ENCODE data around the gene OTUB2. TPM values are rescaled to one million over a fixed set of nuclear protein-coding genes. Genes with fewer than 3 reads are reported as not detected.

OTUB2 gene
- total and polyA plus RNA-seq, 2 donors (not counting 3 experiments of a cell fraction or from before 2014, with no cell fraction given): 0.70 to 1.6 TPM

GRCh38 chr14:94051115-94051514 is 25.0 kb downstream of the OTUB2 start:
- no peaks in the 10 kb centered on the region for H3K9me1 ChIP-seq (replicated peaks; ENCODE audit: control insufficient read depth, extremely low read depth, insufficient read depth, low read length)
- H3K4me3 ChIP-seq (replicated peaks in 1 of 3; ENCODE audit: insufficient read depth in 1 of 3, low read depth in 1 of 3, low read length in 3 of 3): no peak overlapping the region
- no peak overlapping the region for H3K9ac ChIP-seq (replicated peaks; ENCODE audit: extremely low read depth, insufficient read depth, low read length)
- H4K20me1 ChIP-seq (replicated peaks; ENCODE audit: control insufficient read depth, extremely low read depth, insufficient read depth, low read length): no peaks in the 10 kb centered on the region
- H2AFZ ChIP-seq (ENCODE audit: low read depth, low read length): no peak overlapping the region
- FAIRE-seq: peak; percentile 58
- ChIA-PET POLR2A (no interaction called here), CTCF (interaction anchor here (0.6 to 7.6 kb wide), 14 partner anchors 8 to 129 kb away, joined by 3 to 133 read pairs (median 5); partner anchors contain the start of genes DDX24 and IFI27L1)
- TF ChIP-seq, protein P1, sequence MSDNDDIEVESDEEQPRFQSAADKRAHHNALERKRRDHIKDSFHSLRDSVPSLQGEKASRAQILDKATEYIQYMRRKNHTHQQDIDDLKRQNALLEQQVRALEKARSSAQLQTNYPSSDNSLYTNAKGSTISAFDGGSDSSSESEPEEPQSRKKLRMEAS (IDR thresholded peaks at IDR 0.05; ENCODE audit: insufficient read depth, insufficient read length): no peak
- TF ChIP-seq MYC (IDR thresholded peaks at IDR 0.05; ENCODE audit: low read depth, low read length): no peak
- peak in 1 of 2 donors; percentile 59 for TF ChIP-seq CTCF (IDR thresholded peaks at IDR 0.05; ENCODE audit: extremely low read depth in 1 of 2, insufficient read depth in 1 of 2, low read depth in 1 of 2, low read length in 2 of 2)
- intact Hi-C loops (cut with micrococcal nuclease) (loop anchor here (1.0 kb wide), 1 partner anchor 85 kb away; no protein-coding TSS in a partner anchor), dilution Hi-C loops (cut with MboI; ENCODE audit: extremely low pct_ligation_motif_present, low sequenced_read_pairs) (no loop called here)
- peaks cover 3% of the 10 kb centered on the region for H3K4me1 ChIP-seq (ENCODE audit: control insufficient read depth, extremely low read depth, insufficient read depth, low read length)
- TSS peak; percentile 70 for BruUV-seq (replicated peaks)
- H3K27me3 ChIP-seq (ENCODE audit: control insufficient read depth in 2 of 2, insufficient read depth in 2 of 2, low read length in 2 of 2): no peaks in the 10 kb centered on the region
- H3K9me3 ChIP-seq (replicated peaks; ENCODE audit: control insufficient read depth, insufficient read depth, low read length): no peaks in the 10 kb centered on the region
- H3K79me2 ChIP-seq (ENCODE audit: control insufficient read depth, insufficient read depth, low read length): no peaks in the 10 kb centered on the region
- no peak overlapping the region for H3K27ac ChIP-seq (ENCODE audit: insufficient read depth, low read depth, low read length)
- H3K36me3 ChIP-seq (ENCODE audit: control insufficient read depth in 2 of 2, extremely low read depth in 1 of 2, insufficient read depth in 2 of 2, low read length in 2 of 2): peaks cover 15 to 33% of the 10 kb centered on the region in 2 experiments
- DNase-seq (ENCODE audit: low read depth, low spot score): peak; percentile 40
- no peak overlapping the region for H3K4me2 ChIP-seq (ENCODE audit: insufficient read depth, low read length)

- intact Hi-C loops (cut with micrococcal nuclease): loop anchor here (1.0 kb wide), 1 partner anchor 85 kb away; no protein-coding TSS in a partner anchor
- DNase-seq (ENCODE audit: low read depth, low spot score) (no peak), FAIRE-seq (no peak)
- POLR2A ChIA-PET: no interaction called here
- no TSS peak for BruUV-seq (replicated peaks)
- Histone ChIP-seq H3K36me3 (ENCODE audit: control insufficient read depth in 2 of 2, extremely low read depth in 1 of 2, insufficient read depth in 2 of 2, low read length in 2 of 2) (peaks cover 15 to 36% of the 10 kb centered on the region in 2 experiments), H3K4me3 (replicated peaks in 1 of 3; ENCODE audit: insufficient read depth in 1 of 3, low read depth in 1 of 3, low read length in 3 of 3) (no peak overlapping the region), H4K20me1 (replicated peaks; ENCODE audit: control insufficient read depth, extremely low read depth, insufficient read depth, low read length) (no peaks in the 10 kb centered on the region), H3K27me3 (ENCODE audit: control insufficient read depth in 2 of 2, insufficient read depth in 2 of 2, low read length in 2 of 2) (no peaks in the 10 kb centered on the region), H2AFZ (ENCODE audit: low read depth, low read length) (no peak overlapping the region), H3K4me1 (ENCODE audit: control insufficient read depth, extremely low read depth, insufficient read depth, low read length) (peaks cover 3% of the 10 kb centered on the region), H3K9me3 (replicated peaks; ENCODE audit: control insufficient read depth, insufficient read depth, low read length) (no peaks in the 10 kb centered on the region), H3K79me2 (ENCODE audit: control insufficient read depth, insufficient read depth, low read length) (no peaks in the 10 kb centered on the region), H3K9me1 (replicated peaks; ENCODE audit: control insufficient read depth, extremely low read depth, insufficient read depth, low read length) (no peaks in the 10 kb centered on the region), H3K9ac (replicated peaks; ENCODE audit: extremely low read depth, insufficient read depth, low read length) (no peak overlapping the region), H3K4me2 (ENCODE audit: insufficient read depth, low read length) (no peak overlapping the region), H3K27ac (ENCODE audit: insufficient read depth, low read depth, low read length) (no peak overlapping the region)
- CTCF ChIA-PET: interaction anchor here (1.1 to 7.6 kb wide), 14 partner anchors 9 to 129 kb away, joined by 3 to 133 read pairs (median 5); partner anchors contain the start of genes DDX24, IFI27L1 and IFI27L2
- dilution Hi-C loops (cut with MboI; ENCODE audit: extremely low pct_ligation_motif_present, low sequenced_read_pairs): no loop called here
- TF ChIP-seq, protein P1 (IDR thresholded peaks at IDR 0.05; ENCODE audit: insufficient read depth, insufficient read length): no peak
- TF ChIP-seq POLR2A (IDR thresholded peaks at IDR 0.05; ENCODE audit: low read depth, low read length) (no peak), CTCF (IDR thresholded peaks at IDR 0.05; ENCODE audit: extremely low read depth in 1 of 2, insufficient read depth in 1 of 2, low read depth in 1 of 2, low read length in 2 of 2) (no peak), GATA2 (IDR thresholded peaks at IDR 0.05; ENCODE audit: insufficient read depth, insufficient read length, low read depth, low read length) (no peak)
Measured at GRCh38 chr14:94051779-94052178, 25.6 kb downstream of the OTUB2 start.
